CD4-positive, CD25-positive, alpha-beta regulatory T cell (primary cell): ENCODE measurements around the gene CMTM4. TPM values are rescaled to one million over a fixed set of nuclear protein-coding genes. Genes with fewer than 3 reads are reported as not detected.

Source experiments
- ATAC-seq, 2 donors: fragments of 150-1000 bp; cut with Tn5 transposase; one replicate each; pipeline ENCODE4 v1.10.0; 2021; ENCODE audit warnings: low read depth in 2 of 2, moderate number of reproducible peaks in 2 of 2, moderate library complexity in 1 of 2
- DNase-seq, 3 donors: peaks; one replicate each; pipeline versions ENCODE4 v3.0.0 to v3.0.0-alpha.2; 2012 to 2022; ENCODE audit warnings: mixed read lengths in 1 of 3
- H3K27ac ChIP-seq: one replicate; pipeline ENCODE4 v1.7.0; 2013; ENCODE audit warnings: mild to moderate bottlenecking, low read length; ENCODE audit not compliant: insufficient read depth, poor library complexity, severe bottlenecking
- H3K27me3 ChIP-seq: one replicate; pipeline ENCODE4 v1.7.0; 2013; ENCODE audit warnings: low read length; ENCODE audit not compliant: control insufficient read depth, insufficient read depth
- H3K36me3 ChIP-seq: one replicate; pipeline ENCODE4 v1.7.0; 2013; ENCODE audit warnings: mild to moderate bottlenecking, low read length, moderate library complexity; ENCODE audit not compliant: control insufficient read depth, insufficient read depth
- H3K4me1 ChIP-seq: 2 replicates; pipeline ENCODE4 v1.7.0; 2013; ENCODE audit warnings: mild to moderate bottlenecking, low read length; ENCODE audit not compliant: insufficient read depth, control insufficient read depth, poor library complexity, severe bottlenecking
- H3K4me3 ChIP-seq: one replicate; pipeline ENCODE4 v1.7.0; 2013; ENCODE audit warnings: low read depth, mild to moderate bottlenecking, low read length, moderate library complexity
- H3K9me3 ChIP-seq, 2 experiments: 1 replicate in 1 of 2; 2 replicates in 1 of 2; pipeline ENCODE4 v1.7.0; 2013; ENCODE audit warnings: low read length in 2 of 2, mild to moderate bottlenecking in 1 of 2, moderate library complexity in 1 of 2; ENCODE audit not compliant: control insufficient read depth in 2 of 2
- H3K27ac Mint-ChIP-seq, 3 donors: one replicate each; pipeline ENCODE4 v1.8.0; 2020 to 2022; ENCODE audit warnings: mild to moderate bottlenecking in 3 of 3, mixed read lengths in 3 of 3, moderate library complexity in 2 of 3
- H3K27me3 Mint-ChIP-seq: one replicate; pipeline ENCODE4 v1.8.0; 2022; ENCODE audit warnings: mild to moderate bottlenecking, mixed read lengths
- H3K36me3 Mint-ChIP-seq: one replicate; pipeline ENCODE4 v1.8.0; 2020; ENCODE audit warnings: mixed read lengths
- H3K4me1 Mint-ChIP-seq, 4 donors: one replicate each; pipeline ENCODE4 v1.8.0; 2020 to 2022; ENCODE audit warnings: mixed read lengths in 4 of 4, mild to moderate bottlenecking in 1 of 4
- H3K4me3 Mint-ChIP-seq, 4 donors: one replicate each; pipeline ENCODE4 v1.8.0; 2020 to 2022; ENCODE audit warnings: mild to moderate bottlenecking in 4 of 4, mixed read lengths in 4 of 4, moderate library complexity in 3 of 4
- H3K9me3 Mint-ChIP-seq, 7 donors: one replicate each; pipeline ENCODE4 v1.8.0; 2020 to 2022; ENCODE audit warnings: mixed read lengths in 7 of 7, mild to moderate bottlenecking in 3 of 7, moderate library complexity in 2 of 7
- polyA plus RNA-seq, 4 donors: library from polyadenylated mRNA; unstranded; fragments of 300-500 nt; fragmentation: Illumina TruSeq; gene quantifications; one replicate each; pipeline ENCODE4 v1.2.3, GENCODE V29; 2021
- total RNA-seq: library from RNA; stranded (reverse); gene quantifications from one replicate; pipeline ENCODE4 v1.2.3, GENCODE V29; 2022

The CMTM4 gene
- total and polyA plus RNA-seq, 5 donors from 2014 or later: 0.10 to 0.64 (median 0.18) TPM

DNA sequence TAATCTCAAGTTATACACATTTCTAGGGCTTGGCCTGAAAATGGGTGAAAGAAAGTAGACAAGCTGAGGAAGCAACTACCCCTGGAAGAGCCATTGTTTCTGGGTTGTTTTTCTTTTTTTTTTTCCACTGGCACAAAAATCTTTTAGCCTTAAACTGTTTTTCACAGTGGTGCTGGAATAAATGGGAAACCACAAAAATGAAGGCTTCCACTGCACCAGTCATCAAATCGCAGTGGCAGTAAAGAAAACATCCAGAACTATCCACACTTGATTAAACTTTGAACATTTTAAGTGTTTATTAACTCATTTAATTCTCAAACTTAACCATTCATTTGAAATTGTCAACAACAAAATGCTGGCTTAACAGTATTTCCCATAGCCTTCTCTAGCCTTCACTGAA, 14.3 kb downstream of the CMTM4 start:
- Mint-ChIP-seq H3K27ac (no peak overlapping the region), H3K4me1 (peaks cover 0 to 2% (median 0%) of the 10 kb centered on the region in 4 donors)
- H3K36me3 ChIP-seq: no peaks in the 10 kb centered on the region

DNA sequence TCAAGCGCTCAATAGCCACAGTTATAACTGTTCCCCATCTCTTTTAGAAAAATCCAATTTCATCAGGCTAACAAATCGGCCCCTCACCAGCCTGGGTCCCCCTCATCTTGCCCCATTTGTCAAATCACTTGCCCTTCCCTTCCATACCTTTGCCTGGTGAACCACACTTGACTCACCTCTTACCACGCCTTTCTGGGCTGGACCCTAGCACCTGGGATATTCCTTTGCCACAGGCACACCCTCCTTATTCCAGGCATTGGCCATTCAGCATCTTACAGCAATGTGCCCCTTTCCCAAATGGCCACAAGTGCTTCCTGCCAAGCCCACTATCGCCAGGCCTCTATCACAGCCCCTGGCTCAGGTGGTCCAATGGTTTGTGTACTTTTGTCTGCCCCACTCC, 14.9 kb downstream of the CMTM4 start:
- H3K4me3 Mint-ChIP-seq: no peak overlapping the region
- H3K36me3 Mint-ChIP-seq: peaks cover 4% of the 10 kb centered on the region
- H3K36me3 ChIP-seq: no peaks in the 10 kb centered on the region
- no peak overlapping the region for H3K27ac Mint-ChIP-seq
- DNase-seq (no peak), ATAC-seq (no peak)
- H3K27me3 Mint-ChIP-seq: no peaks in the 10 kb centered on the region
- no peak overlapping the region for H3K4me3 ChIP-seq
- H3K4me1 Mint-ChIP-seq: peaks cover 0 to 2% (median 0%) of the 10 kb centered on the region in 4 donors
- H3K9me3 Mint-ChIP-seq: no peaks in the 10 kb centered on the region
- H3K9me3 ChIP-seq: no peaks in the 10 kb centered on the region
- H3K27me3 ChIP-seq: no peaks in the 10 kb centered on the region
- H3K27ac ChIP-seq: no peak overlapping the region
- H3K4me1 ChIP-seq: no peaks in the 10 kb centered on the region

More for the DNA sequence above, 14.3 kb downstream of the CMTM4 start:
- no peaks in the 10 kb centered on the region for H3K9me3 Mint-ChIP-seq
- peaks cover 4% of the 10 kb centered on the region for H3K36me3 Mint-ChIP-seq
- Histone ChIP-seq H3K27me3 (no peaks in the 10 kb centered on the region), H3K27ac (no peak overlapping the region), H3K9me3 (no peaks in the 10 kb centered on the region), H3K4me3 (no peak overlapping the region), H3K4me1 (no peaks in the 10 kb centered on the region)
- H3K27me3 Mint-ChIP-seq: no peaks in the 10 kb centered on the region
- DNase-seq (no peak), ATAC-seq (no peak)
- H3K4me3 Mint-ChIP-seq: no peak overlapping the region

DNA sequence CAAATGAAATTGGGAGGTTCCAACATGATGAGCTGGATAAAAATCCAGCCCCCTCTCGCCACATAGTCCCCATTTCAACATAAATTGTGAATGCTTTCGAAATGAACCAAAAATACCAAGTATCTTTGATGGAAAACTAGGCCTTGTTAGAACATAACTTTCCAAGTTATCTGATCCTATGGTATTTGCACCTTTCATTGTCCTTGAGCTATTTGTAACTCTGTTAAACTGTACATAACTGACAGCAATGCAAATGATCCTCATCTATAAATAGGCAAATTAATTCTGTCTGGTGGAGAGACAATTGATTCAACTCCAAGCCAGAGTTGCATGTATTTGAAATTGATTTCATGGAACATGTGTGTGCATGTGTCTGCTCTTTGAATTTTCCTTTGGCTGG, 18.2 kb downstream of the CMTM4 start:
- Mint-ChIP-seq H3K9me3 (no peaks in the 10 kb centered on the region), H3K4me3 (no peak overlapping the region), H3K27me3 (no peaks in the 10 kb centered on the region), H3K4me1 (peaks cover 0 to 6% (median 0%) of the 10 kb centered on the region in 4 donors), H3K27ac (no peak overlapping the region), H3K36me3 (peaks cover 4% of the 10 kb centered on the region)
- Histone ChIP-seq H3K9me3 (no peaks in the 10 kb centered on the region), H3K27me3 (no peaks in the 10 kb centered on the region), H3K36me3 (no peaks in the 10 kb centered on the region), H3K27ac (no peak overlapping the region), H3K4me3 (no peak overlapping the region), H3K4me1 (no peaks in the 10 kb centered on the region)
- DNase-seq (no peak), ATAC-seq (no peak)

DNA sequence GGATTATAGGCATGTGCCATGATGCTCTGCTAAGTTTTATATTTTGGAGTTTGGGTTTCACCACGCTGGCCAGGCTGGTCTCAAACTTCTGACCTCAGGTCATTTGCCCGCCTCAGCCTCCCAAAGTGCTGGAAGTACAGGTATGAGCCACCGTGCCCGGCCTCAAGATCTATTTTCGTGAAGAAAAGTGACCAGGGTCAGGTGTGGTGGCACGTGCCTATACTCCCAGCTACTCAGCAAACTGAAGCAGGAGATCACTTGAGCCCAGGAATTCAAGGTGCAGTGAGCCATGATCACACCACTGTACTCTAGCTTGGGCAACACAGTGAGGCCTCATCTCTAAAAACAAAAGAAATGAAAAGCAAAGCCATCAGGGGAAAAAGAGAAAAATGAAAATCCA, 18.7 kb downstream of the CMTM4 start:
- no peak overlapping the region for H3K4me3 ChIP-seq
- Mint-ChIP-seq H3K27me3 (no peaks in the 10 kb centered on the region), H3K4me1 (peaks cover 0 to 6% (median 0%) of the 10 kb centered on the region in 4 donors), H3K9me3 (no peaks in the 10 kb centered on the region), H3K27ac (no peak overlapping the region), H3K36me3 (peaks cover 4% of the 10 kb centered on the region), H3K4me3 (no peak overlapping the region)
- no peak overlapping the region for H3K27ac ChIP-seq
- no peaks in the 10 kb centered on the region for H3K4me1 ChIP-seq
- H3K27me3 ChIP-seq: no peaks in the 10 kb centered on the region
- ATAC-seq (no peak), DNase-seq (no peak)
- no peaks in the 10 kb centered on the region for H3K9me3 ChIP-seq
- H3K36me3 ChIP-seq: no peaks in the 10 kb centered on the region

DNA sequence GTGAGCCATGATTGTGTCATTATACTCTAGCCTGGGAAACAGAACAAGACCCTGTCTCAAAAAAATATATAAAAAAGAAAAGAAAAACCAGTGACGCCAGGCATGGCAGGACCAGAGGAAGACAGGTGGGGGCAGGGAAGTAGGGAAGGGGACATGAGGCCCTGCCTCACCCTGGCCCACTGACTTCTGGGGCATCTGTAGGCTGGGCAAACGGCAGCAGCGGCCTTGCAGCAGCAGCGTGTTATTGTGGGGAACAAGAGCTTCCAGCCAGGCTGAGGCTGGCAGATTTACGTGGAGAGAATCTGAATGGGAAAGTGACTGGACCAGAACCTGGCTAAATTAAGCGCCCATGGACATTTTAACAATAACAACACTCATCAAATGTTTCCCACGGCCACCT, 19.4 kb downstream of the CMTM4 start:
- Mint-ChIP-seq H3K36me3 (peaks cover 4% of the 10 kb centered on the region), H3K9me3 (no peaks in the 10 kb centered on the region), H3K4me3 (no peak overlapping the region), H3K27me3 (no peaks in the 10 kb centered on the region), H3K27ac (no peak overlapping the region), H3K4me1 (peaks cover 0 to 6% (median 0%) of the 10 kb centered on the region in 4 donors)
- DNase-seq (no peak), ATAC-seq (no peak)
- H3K36me3 ChIP-seq: no peaks in the 10 kb centered on the region
- H3K4me3 ChIP-seq: no peak overlapping the region
- no peak overlapping the region for H3K27ac ChIP-seq
- H3K27me3 ChIP-seq: no peaks in the 10 kb centered on the region
- H3K4me1 ChIP-seq: no peaks in the 10 kb centered on the region
- no peaks in the 10 kb centered on the region for H3K9me3 ChIP-seq

DNA sequence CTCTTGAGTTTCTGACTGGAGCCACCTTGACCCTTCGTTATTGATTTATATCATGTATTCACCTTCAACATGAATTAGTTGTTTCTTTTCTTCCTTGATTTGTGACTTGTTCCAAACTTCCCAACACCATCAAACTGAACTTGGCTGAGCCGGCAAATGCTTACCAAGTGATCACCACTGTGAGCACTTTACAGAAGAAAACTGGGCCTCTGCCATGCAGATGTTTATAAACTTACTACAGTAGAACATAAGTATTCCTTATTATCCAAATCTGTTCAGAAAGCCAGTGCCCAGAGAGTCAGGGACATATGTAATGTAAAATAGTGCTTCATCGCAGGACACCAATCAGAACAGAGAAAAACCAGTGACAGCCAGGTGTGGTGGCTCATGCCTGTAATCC, 19.9 kb downstream of the CMTM4 start:
- Histone ChIP-seq H3K9me3 (no peaks in the 10 kb centered on the region), H3K4me1 (no peaks in the 10 kb centered on the region), H3K36me3 (no peaks in the 10 kb centered on the region), H3K27me3 (no peaks in the 10 kb centered on the region), H3K4me3 (no peak overlapping the region), H3K27ac (no peak overlapping the region)
- H3K27ac Mint-ChIP-seq: no peak overlapping the region
- H3K4me1 Mint-ChIP-seq: peaks cover 0 to 6% (median 0%) of the 10 kb centered on the region in 4 donors
- H3K4me3 Mint-ChIP-seq: no peak overlapping the region
- DNase-seq (no peak), ATAC-seq (no peak)
- no peaks in the 10 kb centered on the region for H3K9me3 Mint-ChIP-seq
- H3K36me3 Mint-ChIP-seq: peaks cover 4% of the 10 kb centered on the region
- no peaks in the 10 kb centered on the region for H3K27me3 Mint-ChIP-seq

DNA sequence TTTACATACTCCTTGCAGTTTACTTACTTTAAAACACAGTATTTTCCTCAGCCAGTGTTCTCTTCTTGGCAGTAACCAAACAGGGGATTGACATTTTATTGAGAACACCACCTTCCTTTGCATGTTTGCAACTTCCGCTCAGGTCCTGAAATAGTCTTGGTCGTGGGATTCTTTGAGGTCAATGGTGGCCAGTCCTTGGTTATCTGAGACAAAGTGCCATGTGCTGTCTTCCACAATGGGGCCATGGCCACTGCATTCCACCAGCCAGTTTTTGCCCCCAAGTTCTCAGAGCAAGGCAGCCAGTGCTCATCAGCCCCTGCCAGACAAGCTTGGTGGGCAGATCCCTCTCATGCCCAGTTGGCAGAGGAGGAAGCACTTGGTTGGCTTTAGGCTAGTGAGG, 22.9 kb downstream of the CMTM4 start:
- H3K27me3 Mint-ChIP-seq: no peaks in the 10 kb centered on the region
- H3K27ac ChIP-seq: no peak overlapping the region
- no peaks in the 10 kb centered on the region for H3K9me3 ChIP-seq
- no peak overlapping the region for H3K4me3 ChIP-seq
- no peaks in the 10 kb centered on the region for H3K4me1 ChIP-seq
- peaks cover 0 to 4% (median 0%) of the 10 kb centered on the region in 4 donors for H3K4me1 Mint-ChIP-seq
- H3K9me3 Mint-ChIP-seq: no peaks in the 10 kb centered on the region
- no peaks in the 10 kb centered on the region for H3K36me3 Mint-ChIP-seq
- DNase-seq (no peak), ATAC-seq (no peak)
- H3K27ac Mint-ChIP-seq: no peak overlapping the region
- H3K27me3 ChIP-seq: no peaks in the 10 kb centered on the region
- no peak overlapping the region for H3K4me3 Mint-ChIP-seq
- no peaks in the 10 kb centered on the region for H3K36me3 ChIP-seq

DNA sequence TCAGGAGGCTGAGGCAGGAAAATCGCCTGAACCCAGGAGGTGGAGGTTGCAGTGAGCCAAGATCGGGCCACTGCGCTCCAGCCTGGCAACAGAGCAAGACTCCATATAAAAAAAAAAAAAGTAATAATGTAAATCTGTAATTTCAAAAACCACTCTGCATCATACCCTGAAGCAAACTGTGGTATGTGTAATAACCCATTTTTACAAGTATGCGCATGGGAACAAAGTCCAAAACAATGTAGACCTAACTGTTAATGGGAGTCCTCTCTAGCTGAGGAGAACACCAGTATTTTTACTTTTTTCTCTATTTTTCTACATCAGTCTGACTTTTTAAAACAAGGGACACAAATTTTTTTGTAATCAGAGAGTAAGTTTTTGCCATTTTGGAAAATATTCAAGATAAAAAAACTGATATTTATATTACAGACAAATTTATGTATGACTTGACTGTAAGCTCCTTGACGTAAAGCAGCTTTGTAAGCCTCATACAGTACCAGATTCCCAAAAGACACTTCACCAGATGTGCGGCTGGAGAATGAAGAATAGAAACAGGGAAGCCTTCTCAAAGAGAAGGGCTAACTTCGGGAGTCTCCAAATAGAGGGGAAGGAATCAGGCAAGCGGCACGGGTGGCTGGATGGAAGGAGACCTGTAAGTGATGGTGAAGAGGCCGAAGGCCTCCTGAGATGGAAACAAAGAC, 25.7 kb downstream of the CMTM4 start:
- no peaks in the 10 kb centered on the region for H3K27me3 Mint-ChIP-seq
- H3K4me1 ChIP-seq: no peaks in the 10 kb centered on the region
- ATAC-seq (no peak), DNase-seq (no peak)
- no peak overlapping the region for H3K4me3 ChIP-seq
- no peaks in the 10 kb centered on the region for H3K36me3 ChIP-seq
- no peaks in the 10 kb centered on the region for H3K27me3 ChIP-seq
- H3K9me3 Mint-ChIP-seq: no peaks in the 10 kb centered on the region
- H3K27ac Mint-ChIP-seq: no peak overlapping the region
- H3K4me1 Mint-ChIP-seq: peaks cover 0 to under 1% (median 0%) of the 10 kb centered on the region in 4 donors
- no peak overlapping the region for H3K27ac ChIP-seq
- H3K4me3 Mint-ChIP-seq: no peak overlapping the region
- H3K36me3 Mint-ChIP-seq: no peaks in the 10 kb centered on the region
- H3K9me3 ChIP-seq: no peaks in the 10 kb centered on the region
